Stimulated activated CD4-positive, alpha-beta T cell treated with anti-CD3 and anti-CD28 coated beads, Interleukin-15, amount 100 ng/mL, for 24 hours (primary cell): ENCODE results near the gene AQP12B.
A peak's percentile ranks its signal among the peaks of the same experiment; 100 is the strongest.

Source experiments
- DNase-seq: peaks from one replicate; pipeline ENCODE4 v3.0.0-alpha.2; 2020

AQP12B gene

GRCh38 chr2:240647503-240648154 lies 35.1 kb downstream of the AQP12B start:
- no peak for DNase-seq

- DNase-seq, result no peak
Observed at GRCh38 chr2:240646900-240647502, 35.7 kb downstream of the AQP12B start.

GRCh38 chr2:240646176-240646899 lies 36.3 kb downstream of the AQP12B start:
- no peak for DNase-seq

- DNase-seq, result no peak
Observed at GRCh38 chr2:240645801-240646175, 36.9 kb downstream of the AQP12B start.

- DNase-seq, result no peak
Observed at GRCh38 chr2:240645346-240645745, 37.3 kb downstream of the AQP12B start.

GRCh38 chr2:240644859-240645301 lies 37.8 kb downstream of the AQP12B start:
- no peak for DNase-seq

GRCh38 chr2:240644171-240644651 lies 38.5 kb downstream of the AQP12B start:
- DNase-seq, result no peak

- no peak for DNase-seq
Observed at GRCh38 chr2:240643811-240644150, 38.9 kb downstream of the AQP12B start.

GRCh38 chr2:240643093-240643810 lies 39.4 kb downstream of the AQP12B start:
- no peak for DNase-seq

- no peak for DNase-seq
Observed at GRCh38 chr2:240642806-240643092, 39.9 kb downstream of the AQP12B start.

- no peak for DNase-seq
Observed at GRCh38 chr2:240642061-240642805, 40.5 kb downstream of the AQP12B start.

GRCh38 chr2:240640939-240641338 lies 41.7 kb downstream of the AQP12B start:
- DNase-seq, result peak; percentile 38

- DNase-seq, result no peak
Observed at GRCh38 chr2:240639566-240639965, 43.1 kb downstream of the AQP12B start.

GRCh38 chr2:240638512-240639160 lies 44.0 kb downstream of the AQP12B start:
- DNase-seq, result no peak

- no peak for DNase-seq
Observed at GRCh38 chr2:240637901-240638345, 44.8 kb downstream of the AQP12B start.

GRCh38 chr2:240637116-240637900 lies 45.4 kb downstream of the AQP12B start:
- DNase-seq, result no peak

GRCh38 chr2:240636563-240637115 lies 46.0 kb downstream of the AQP12B start:
- no peak for DNase-seq

GRCh38 chr2:240635998-240636547 lies 46.6 kb downstream of the AQP12B start:
- DNase-seq, result no peak

GRCh38 chr2:240635121-240635997 lies 47.3 kb downstream of the AQP12B start:
- DNase-seq, result no peak

- DNase-seq, result no peak
Observed at GRCh38 chr2:240632306-240632721, 50.4 kb downstream of the AQP12B start.
